Limb (tissue), 2 donors: ENCODE measurements around the gene IL17RE.
"Not testable (repeated sequence)": the region's sequence is repeated elsewhere in the genome, so short reads cannot be mapped to it uniquely, and the experiment has no call there.

Source experiments
- DNase-seq, 2 donors: peaks; one replicate each; pipeline ENCODE4 v3.0.0-alpha.2; 2016; ENCODE audit errors: extremely low spot score in 2 of 2

IL17RE gene

DNA sequence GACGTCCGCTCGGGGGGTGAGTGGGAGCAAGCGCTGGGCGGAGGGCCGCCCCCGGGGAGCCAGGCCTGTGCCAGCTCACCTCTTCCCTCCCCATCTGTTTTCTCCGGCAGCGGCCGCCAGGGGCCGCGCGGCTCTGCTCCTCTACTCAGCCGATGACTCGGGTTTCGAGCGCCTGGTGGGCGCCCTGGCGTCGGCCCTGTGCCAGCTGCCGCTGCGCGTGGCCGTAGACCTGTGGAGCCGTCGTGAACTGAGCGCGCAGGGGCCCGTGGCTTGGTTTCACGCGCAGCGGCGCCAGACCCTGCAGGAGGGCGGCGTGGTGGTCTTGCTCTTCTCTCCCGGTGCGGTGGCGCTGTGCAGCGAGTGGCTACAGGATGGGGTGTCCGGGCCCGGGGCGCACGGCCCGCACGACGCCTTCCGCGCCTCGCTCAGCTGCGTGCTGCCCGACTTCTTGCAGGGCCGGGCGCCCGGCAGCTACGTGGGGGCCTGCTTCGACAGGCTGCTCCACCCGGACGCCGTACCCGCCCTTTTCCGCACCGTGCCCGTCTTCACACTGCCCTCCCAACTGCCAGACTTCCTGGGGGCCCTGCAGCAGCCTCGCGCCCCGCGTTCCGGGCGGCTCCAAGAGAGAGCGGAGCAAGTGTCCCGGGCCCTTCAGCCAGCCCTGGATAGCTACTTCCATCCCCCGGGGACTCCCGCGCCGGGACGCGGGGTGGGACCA, 30.4 kb downstream of the IL17RE start:
- peak; percentile 83 to 85 for DNase-seq

DNA sequence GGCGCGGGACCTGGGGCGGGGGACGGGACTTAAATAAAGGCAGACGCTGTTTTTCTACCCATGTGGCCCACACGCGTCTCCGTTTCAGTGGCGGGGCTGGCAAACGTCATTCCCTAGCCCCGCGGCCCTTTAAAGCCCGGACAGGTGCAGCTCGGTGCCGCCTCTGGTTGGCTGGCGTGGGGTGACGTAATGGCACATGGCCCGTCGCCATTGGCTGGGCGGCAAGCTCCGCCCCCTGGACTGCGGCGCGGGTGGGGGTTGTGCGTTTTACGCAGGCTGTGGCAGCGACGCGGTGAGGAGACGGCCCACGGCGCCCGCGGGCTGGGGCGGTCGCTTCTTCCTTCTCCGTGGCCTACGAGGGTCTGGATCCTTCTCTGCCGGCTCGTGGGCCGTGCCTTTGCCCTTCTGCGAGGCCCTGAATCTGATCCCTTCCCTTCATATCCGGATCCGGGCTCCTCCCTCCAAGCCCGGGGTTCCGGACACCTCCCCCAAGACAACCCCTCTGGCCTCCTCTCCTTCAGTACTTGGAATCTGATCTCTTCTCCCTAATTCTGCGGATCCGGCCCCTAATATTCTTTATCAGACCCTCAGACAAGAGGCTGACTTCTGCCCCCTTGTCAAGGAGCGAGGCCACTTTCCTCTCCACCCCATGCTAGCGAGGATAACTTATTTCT, 31.1 kb downstream of the IL17RE start, which contains the start of gene CRELD1:
Gene CRELD1, plus strand, starts transcription at position 274 of the 674 bp plus-strand sequence. CDS start 605 bp downstream, outside the sequence.
- DNase-seq, result peak; percentile 95 to 98

DNA sequence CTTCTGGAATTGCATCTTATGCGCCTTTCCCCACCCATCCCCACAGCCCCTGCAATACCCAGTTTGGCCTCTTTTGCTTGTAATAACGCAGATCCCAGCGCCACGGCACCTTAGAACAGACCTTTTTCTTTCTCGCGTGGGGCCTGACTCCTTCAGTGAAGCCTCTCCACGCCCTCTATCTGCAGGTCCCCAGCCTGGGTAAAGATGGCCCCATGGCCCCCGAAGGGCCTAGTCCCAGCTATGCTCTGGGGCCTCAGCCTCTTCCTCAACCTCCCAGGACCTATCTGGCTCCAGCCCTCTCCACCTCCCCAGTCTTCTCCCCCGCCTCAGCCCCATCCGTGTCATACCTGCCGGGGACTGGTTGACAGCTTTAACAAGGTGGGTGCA, 31.6 kb downstream of the IL17RE start:
- no peak for DNase-seq

DNA sequence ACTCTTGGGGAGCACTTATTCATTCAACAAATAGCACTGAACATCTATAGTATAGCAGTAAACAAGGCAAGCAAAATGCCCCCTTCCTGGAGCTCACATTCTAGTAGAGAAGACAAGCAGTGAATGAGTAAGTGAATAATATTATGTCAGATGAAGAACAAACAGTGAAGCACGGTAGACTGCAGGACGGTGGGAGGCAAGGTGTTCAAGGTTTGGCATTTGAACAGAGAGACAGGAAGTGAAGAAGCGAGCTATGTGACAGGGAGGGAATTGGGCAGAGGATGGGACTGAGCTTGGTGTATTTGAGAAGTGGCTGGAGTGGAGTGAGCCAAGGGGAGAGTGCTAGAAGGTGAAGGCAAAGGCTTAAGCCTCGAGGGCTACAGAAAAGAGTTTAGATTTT, 32.3 kb downstream of the IL17RE start:
- DNase-seq, result no peak

DNA sequence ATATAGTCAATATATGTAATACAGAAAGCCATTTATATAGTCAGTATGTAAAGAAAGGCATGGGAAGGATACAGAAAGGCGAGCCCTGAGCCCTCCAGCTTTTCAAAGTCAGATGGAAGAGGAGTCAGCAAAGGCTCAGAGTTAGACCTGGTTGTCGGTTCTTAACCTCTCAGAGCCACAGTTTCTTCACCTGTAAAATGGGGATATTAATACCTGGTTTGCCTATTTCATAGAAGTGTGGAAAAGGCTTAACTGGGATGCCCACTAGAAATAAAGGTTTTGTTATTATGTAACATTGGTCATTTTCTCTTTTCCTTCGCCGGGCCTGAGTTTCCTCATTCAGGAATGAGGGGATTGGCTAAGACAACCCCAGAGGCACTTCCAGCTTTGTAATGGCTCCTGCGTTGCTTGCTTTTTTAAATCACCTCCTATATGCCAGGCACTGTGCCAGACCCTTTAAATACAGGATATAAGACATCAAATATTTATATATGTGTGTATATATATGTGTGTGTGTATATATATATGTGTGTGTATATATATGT, 33.4 kb downstream of the IL17RE start:
- DNase-seq, result no peak

DNA sequence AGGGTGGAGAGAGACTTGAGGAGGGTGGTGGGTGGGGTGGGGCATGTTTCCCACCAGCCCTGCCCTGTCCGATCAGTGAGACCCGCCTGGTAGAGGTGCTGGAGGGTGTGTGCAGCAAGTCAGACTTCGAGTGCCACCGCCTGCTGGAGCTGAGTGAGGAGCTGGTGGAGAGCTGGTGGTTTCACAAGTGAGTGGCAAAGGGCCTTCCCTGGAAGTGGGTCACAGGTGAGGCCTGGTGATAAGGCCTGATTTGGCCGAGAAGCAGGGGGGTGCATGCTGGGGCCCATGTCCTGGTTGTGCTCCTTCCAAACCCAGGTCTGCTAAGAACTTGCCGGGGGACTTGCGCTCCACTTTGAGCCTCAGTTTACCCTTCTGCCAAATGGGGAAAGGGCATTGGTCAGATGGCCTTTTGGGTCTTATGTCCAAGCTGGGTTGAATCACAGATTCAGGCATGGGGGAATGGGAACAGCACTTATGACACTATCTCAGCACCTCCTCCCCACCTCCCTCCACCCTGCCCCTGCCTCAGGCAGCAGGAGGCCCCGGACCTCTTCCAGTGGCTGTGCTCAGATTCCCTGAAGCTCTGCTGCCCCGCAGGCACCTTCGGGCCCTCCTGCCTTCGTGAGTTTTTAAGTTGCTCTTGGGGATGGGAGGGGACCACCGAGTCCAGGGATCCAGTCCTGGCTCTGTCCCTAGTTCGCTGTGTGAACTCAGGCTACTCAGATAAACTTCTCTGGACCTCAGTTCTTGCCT, 35.0 kb downstream of the IL17RE start:
- no peak for DNase-seq

DNA sequence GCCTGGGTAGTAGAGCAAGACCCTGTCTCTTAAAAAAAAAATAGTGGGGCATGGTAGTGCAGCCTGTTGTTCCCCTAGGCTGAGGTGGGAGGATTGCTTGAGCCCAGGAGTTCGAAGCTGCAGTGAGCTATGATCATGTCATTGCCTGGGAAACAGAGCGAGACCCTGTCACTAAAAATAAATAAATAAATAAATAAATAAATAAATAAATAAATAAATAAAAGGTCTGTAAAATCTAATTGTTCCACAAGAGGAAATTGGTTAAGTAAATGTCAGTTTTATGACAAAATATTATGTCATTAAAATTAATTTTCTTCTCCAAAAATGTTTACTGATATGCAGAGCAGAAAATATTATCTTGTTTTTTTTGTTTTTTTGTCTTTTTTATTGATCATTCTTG, 36.3 kb downstream of the IL17RE start:
- DNase-seq, result no peak

DNA sequence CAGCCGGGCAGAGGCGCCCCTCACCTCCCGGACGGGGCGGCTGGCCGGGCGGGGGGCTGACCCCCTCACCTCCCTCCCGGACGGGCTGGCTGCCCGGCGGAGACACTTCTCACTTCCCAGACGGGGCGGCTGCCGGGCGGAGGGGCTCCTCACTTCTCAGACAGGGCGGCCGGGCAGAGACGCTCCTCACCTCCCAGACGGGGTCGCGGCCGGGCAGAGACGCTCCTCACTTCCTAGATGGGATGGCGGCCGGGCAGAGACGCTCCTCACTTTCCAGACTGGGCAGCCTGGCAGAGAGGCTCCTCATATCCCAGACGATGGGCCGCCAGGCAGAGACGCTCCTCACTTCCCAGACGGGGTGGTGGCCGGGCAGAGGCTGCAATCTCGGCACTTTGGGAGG, 37.3 kb downstream of the IL17RE start:
- not testable (repeated sequence) for DNase-seq

DNA sequence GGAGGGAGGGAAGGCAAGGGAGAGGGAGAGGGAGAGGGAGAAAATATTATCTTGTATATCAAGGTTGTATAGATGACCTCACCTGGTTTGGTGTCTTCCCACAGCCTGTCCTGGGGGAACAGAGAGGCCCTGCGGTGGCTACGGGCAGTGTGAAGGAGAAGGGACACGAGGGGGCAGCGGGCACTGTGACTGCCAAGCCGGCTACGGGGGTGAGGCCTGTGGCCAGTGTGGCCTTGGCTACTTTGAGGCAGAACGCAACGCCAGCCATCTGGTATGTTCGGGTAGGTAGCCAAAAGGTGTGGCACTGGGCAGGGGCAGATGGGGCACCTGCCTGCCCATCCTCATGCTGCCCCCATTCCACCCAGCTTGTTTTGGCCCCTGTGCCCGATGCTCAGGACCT, 38.1 kb downstream of the IL17RE start:
- no peak for DNase-seq

DNA sequence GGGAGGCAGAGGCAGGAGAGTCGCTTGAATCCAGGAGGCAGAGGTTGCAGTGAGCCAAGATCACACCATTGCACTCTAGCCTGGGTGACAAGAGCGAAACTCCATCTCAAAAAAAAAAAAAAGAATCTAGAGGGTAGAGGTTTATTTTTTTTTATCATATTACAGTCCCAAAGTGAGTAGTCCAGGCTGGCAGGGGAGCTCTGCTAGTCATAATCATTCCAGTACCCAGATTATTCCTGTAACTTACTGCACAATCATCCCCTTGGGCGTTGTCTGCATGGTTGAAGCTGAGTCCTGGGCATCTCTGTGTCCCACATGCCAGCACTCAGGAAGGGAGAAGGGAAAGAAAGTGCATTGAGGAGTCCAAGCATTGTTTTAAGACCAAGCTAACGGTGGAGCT, 39.5 kb downstream of the IL17RE start:
- DNase-seq, result no peak

DNA sequence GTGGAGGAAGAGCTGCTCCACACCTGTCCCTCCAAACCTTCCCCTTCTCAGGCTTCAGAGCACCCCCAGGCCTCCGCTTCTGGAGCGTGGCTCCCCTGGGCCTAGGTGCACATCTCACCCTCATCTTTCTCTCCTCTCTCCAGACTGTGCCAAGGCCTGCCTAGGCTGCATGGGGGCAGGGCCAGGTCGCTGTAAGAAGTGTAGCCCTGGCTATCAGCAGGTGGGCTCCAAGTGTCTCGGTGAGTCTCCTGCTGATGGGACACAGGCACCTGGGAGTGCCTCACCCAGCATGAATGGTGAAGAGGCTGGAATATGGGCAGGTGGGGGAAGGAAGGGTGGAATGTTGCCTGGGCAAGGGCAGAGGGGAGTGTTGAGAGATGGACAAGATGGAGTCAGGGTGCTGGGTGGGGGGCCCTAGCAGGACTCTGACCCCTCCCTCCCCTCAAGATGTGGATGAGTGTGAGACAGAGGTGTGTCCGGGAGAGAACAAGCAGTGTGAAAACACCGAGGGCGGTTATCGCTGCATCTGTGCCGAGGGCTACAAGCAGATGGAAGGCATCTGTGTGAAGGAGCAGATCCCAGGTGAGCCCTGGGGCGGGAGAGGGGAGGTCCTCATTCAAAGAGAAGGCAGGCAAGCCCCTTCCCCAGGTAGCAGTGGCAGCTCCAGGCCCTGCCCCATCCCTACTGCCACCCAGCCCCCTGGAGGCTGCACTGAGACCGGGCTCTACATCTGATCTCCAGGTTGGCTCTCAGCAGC, 40.5 kb downstream of the IL17RE start:
- no peak for DNase-seq

DNA sequence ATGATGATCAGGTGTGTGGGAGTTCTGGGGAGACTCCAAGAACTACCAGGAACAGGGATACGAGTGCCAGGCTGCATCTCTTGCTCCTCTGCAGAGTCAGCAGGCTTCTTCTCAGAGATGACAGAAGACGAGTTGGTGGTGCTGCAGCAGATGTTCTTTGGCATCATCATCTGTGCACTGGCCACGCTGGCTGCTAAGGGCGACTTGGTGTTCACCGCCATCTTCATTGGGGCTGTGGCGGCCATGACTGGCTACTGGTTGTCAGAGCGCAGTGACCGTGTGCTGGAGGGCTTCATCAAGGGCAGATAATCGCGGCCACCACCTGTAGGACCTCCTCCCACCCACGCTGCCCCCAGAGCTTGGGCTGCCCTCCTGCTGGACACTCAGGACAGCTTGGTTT, 41.6 kb downstream of the IL17RE start:
- no peak for DNase-seq

DNA sequence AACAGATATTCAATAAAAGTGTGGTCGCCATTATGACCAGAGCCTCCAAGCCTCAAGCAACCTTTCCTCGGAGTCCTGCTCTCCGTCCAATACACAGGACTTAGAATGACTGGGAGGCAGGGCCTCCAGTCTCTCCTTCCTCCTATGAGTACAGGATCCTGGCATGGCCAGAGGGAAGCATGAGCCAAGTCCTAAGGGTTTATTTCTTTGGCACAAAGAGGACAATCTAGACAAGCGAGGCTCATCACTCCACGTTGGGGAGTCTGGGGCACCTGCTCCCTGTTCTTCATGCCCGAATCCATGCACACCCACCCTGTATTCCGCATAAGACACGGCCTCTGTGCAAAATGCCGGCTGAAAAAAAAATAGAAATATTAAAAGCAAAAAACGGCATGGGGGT, 42.7 kb downstream of the IL17RE start:
- no peak for DNase-seq

DNA sequence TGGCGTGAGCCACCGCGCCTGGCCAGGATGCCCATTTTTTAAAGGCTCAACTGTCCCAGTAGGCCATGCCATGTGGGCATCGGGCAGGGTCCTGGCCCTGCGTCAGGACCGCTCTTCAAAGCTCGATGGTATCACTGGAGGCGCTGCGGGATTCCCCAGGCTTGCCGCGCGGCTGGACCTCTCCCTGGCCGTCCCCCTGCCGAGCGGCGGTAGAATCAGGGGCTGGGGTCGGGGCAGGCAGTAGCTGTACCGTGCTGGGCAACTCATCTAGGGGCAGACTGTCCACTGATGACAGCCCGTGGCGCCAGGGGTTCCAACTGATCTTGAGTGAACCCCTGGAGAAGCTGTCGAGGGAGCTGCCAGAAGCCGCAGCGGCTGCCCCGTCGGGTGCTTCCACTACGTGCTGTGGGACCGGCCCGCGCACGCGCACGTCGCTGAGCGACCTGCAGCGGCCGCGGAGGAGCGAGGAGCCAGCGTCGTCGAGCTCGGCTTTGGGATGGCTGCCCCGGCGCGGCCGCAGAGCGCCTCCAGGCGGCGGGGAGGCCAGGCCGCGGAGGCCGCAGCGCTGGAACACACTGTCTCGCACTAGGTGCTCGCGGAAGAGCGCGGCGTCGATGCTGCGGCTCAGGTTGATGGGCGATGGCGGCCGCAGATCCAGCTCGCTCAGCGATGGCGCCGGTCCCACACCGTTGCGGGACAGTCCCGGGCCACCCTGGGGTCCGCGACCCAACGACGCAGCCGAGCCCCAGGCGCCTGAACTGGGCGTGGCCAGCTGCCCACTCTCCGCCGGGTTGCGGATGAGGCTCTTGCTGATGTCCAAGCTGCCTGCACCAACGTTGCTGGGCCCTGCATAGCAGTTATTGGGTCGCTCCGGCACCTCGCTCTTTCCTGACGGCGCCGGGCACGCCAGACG, 43.7 kb downstream of the IL17RE start:
- peak; percentile 90 to 93 for DNase-seq

DNA sequence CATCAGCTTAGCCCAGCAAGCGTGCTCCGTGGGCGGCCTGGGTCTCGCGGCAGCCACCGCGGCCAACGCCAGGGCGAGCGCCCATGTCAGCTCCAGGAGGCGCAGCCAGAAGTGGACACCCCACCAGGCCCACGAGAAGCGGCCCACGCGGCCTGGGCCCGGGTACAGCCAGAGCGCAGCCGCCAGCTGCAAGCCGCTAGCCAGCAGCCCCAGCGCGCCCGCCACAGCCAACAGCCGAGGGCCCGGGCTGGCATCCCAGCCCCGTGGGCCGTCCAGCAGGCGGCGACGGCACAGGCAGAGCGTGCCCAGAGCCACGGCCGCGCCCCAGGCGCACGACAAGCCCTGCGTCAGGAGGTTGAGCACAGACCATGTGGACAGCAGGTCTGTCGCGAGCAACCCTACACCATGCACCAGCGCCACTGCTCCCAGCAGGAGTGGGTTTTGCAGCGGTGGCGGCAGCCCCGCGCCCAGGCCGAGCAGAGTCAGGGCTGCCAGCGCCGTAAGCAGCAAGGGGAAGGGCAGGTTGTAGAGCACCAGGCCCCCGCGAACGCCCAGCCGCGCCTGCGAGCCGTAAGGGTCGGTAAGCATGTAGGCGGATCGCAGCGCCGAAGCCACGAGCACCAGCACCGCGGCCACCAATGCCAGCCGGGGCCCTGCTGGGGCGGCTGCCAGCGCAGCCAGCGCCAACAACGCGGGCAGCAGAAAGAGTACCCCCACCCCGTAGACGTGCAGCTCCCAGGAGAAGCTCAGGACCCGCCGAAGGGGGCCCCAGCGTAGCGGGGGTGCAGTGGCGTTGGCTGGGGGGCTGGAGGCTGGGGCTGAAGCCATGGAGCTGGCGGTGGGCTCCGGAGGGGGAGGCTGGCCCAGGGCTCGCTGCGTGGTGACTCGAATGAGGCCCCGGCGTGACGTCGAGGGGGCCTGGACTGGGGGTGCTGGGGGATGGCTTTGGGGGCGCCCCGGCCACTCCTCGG, 44.7 kb downstream of the IL17RE start:
- DNase-seq, result peak; percentile 36 to 76

DNA sequence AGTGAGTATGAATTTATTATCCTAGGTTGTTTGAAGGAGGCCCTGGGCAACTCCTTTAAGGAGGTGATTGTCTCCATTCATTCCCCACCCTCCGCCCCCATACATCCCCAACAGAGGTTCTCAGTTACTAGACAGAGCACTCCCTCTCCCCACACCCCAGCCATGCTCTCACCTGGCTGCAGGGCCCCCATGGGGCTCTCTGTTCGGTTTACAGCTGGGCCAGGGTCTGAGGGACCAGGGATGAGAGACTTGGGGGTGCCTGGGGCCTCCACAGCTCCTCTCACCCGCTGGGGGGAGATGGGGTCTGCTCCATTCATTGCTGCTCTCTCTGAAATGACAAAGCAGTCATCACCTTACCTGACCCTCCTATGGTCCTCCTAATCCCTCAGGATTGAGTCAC, 45.9 kb downstream of the IL17RE start:
- DNase-seq, result no peak

DNA sequence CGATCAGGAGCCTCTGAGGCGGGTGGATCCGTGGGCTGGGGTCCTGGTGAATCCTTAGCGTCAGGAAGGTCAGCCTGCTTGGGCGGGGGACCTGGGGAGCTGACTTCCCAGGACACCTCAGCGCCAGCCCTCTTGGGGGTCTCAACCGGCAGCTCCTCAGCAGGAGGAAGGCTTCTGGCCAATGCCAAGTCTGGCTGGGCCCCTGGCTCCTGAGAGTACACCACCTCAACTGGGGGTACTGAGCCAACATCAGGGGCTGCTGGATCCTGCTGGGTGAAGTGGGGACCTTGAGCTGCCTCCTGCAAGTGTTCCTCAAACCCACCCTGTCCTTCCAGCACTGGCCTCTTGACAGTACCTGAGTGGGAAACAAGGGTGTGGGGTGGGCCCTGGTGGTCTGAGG, 46.5 kb downstream of the IL17RE start:
- no peak for DNase-seq

DNA sequence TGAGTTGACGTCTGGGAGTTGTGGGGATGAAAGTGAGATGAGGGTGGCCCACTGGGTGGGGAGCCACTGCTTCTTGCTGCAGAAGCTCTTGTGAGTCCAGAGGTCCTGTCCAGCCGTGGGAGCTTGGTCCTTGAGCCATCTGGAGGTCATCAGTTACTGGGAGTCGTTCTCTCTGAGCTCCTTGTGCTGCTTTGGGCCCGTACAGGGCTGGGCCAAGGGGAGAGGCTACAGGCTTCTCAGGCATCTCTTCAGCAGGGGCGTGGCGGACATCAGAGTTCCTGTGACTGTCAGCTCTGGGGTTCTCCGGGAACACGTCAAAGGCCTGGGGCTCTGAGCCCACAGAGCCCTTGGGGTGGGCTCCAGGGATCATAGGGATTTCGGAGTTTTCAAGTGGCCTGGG, 47.0 kb downstream of the IL17RE start:
- no peak for DNase-seq

DNA sequence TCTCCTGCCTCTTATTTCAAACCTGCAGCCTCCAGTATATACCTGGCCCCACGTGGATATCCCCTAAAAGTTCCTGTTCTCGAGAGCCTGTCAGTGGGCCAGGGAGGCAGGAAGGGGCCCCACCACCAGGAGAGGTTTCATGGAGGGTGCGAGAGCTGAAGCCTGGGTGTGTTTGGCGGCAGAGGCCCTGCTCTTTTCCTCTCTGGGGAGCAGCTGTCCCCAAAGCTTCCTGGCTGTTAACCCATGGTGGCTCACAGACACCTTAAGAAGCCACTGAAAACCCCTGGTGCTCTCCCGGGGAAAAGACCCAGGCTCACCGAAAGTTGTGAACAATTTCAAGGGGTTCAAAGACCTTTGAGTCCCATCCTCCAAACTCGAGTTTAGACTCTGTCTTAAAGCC, 48.5 kb downstream of the IL17RE start:
- DNase-seq, result no peak
